Effector memory CD8-positive, alpha-beta T cell (primary cell): ENCODE measurements around the gene WWC1.

Source experiments
- ATAC-seq: fragments of 150-1000 bp; cut with Tn5 transposase; replicated peaks from 2 replicates; pipeline ENCODE4 v1.10.0; 2021; ENCODE audit warnings: mild to moderate bottlenecking, moderate library complexity
- DNase-seq, 3 experiments: peaks; one replicate each; pipeline ENCODE4 v3.0.0; 2021
- H3K27ac Mint-ChIP-seq, 2 donors: one replicate each; pipeline ENCODE4 v1.8.0; 2022; ENCODE audit warnings: mild to moderate bottlenecking in 2 of 2, mixed read lengths in 2 of 2, moderate library complexity in 2 of 2
- H3K27me3 Mint-ChIP-seq, 2 donors: one replicate each; pipeline ENCODE4 v1.8.0; 2022; ENCODE audit warnings: mixed read lengths in 2 of 2
- H3K36me3 Mint-ChIP-seq: one replicate; pipeline ENCODE4 v1.8.0; 2022; ENCODE audit warnings: mild to moderate bottlenecking, moderate library complexity, mixed read lengths; ENCODE audit not compliant: insufficient read depth
- H3K4me1 Mint-ChIP-seq, 2 donors: one replicate each; pipeline ENCODE4 v1.8.0; 2022; ENCODE audit warnings: low read depth in 2 of 2, mixed read lengths in 2 of 2
- H3K4me3 Mint-ChIP-seq, 2 donors: one replicate each; pipeline ENCODE4 v1.8.0; 2022; ENCODE audit warnings: mild to moderate bottlenecking in 2 of 2, mixed read lengths in 2 of 2, moderate library complexity in 2 of 2
- H3K9me3 Mint-ChIP-seq, 2 donors: one replicate each; pipeline ENCODE4 v1.8.0; 2022; ENCODE audit warnings: mixed read lengths in 2 of 2

WWC1 gene

DNA sequence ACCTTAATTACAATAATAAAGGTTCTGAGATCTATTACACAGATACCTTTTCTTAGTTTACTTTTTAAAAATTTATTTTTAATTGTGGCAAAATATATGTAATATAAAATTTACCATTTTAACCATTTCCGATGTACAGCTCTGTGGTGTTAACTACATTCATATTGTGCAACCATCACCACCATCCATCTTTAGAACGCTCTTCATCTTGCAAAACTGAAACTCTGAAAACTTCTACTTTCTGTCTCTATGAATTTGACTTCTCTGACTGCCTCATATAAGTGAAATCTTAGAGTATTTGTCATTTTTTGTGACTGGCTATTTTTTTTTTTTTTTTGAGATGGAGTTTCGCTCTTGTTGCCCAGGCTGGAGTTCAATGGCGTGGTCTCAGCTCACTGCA lies 26.8 kb downstream of the WWC1 start:
- ATAC-seq (no peak), DNase-seq (no peak)
- H3K4me1 Mint-ChIP-seq: no peaks in the 10 kb centered on the region
- H3K36me3 Mint-ChIP-seq: no peaks in the 10 kb centered on the region
- no peaks in the 10 kb centered on the region for H3K9me3 Mint-ChIP-seq
- no peak overlapping the region for H3K4me3 Mint-ChIP-seq
- H3K27me3 Mint-ChIP-seq: peaks cover 11 to 14% of the 10 kb centered on the region in 2 donors
- H3K27ac Mint-ChIP-seq: no peak overlapping the region

GRCh38 chr5:168319774-168320173 lies 28.3 kb downstream of the WWC1 start:
- Mint-ChIP-seq H3K9me3 (no peaks in the 10 kb centered on the region), H3K27ac (no peak overlapping the region), H3K4me3 (no peak overlapping the region), H3K4me1 (no peaks in the 10 kb centered on the region), H3K27me3 (peaks cover 0 to 11% of the 10 kb centered on the region in 2 donors), H3K36me3 (no peaks in the 10 kb centered on the region)
- DNase-seq (no peak), ATAC-seq (no peak)

DNA sequence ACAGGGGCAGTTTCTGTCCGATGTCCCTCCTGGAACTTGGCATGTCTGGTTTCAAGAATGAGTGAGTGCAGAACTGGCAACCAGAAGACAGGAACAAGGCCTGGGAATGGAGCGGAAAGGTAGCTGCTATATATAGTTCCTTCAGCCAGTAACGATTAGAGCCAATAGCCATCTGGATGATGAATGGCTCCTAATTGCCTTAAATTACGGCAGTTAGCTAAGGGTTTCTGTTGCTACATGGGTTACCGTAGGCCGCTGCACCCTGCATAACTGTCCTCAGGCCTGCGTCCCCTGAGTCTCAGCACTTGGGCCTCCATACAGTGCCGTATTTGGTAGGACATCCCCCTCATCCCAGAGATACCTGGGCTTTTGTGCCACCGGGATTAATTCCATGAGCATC lies 29.4 kb downstream of the WWC1 start:
- ATAC-seq: no peak
- H3K36me3 Mint-ChIP-seq: no peaks in the 10 kb centered on the region
- H3K27me3 Mint-ChIP-seq: peaks cover 0 to 13% of the 10 kb centered on the region in 2 donors

GRCh38 chr5:168324859-168325630 lies 33.6 kb downstream of the WWC1 start:
- Mint-ChIP-seq H3K4me3 (no peak overlapping the region), H3K9me3 (no peaks in the 10 kb centered on the region), H3K27ac (no peak overlapping the region), H3K4me1 (no peaks in the 10 kb centered on the region), H3K27me3 (peaks cover 12 to 28% of the 10 kb centered on the region in 2 donors), H3K36me3 (no peaks in the 10 kb centered on the region)
- DNase-seq (no peak), ATAC-seq (no peak)

More for the DNA sequence above, 29.4 kb downstream of the WWC1 start:
- H3K4me3 Mint-ChIP-seq: no peak overlapping the region
- DNase-seq: no peak
- H3K4me1 Mint-ChIP-seq: no peaks in the 10 kb centered on the region
- H3K27ac Mint-ChIP-seq: no peak overlapping the region
- H3K9me3 Mint-ChIP-seq: no peaks in the 10 kb centered on the region

- DNase-seq (no peak), ATAC-seq (no peak)
- Mint-ChIP-seq H3K4me1 (no peaks in the 10 kb centered on the region), H3K27me3 (peaks cover 22 to 28% of the 10 kb centered on the region in 2 donors), H3K36me3 (no peaks in the 10 kb centered on the region), H3K27ac (no peak overlapping the region), H3K4me3 (no peak overlapping the region), H3K9me3 (no peaks in the 10 kb centered on the region)
These were observed 35.6 kb downstream of the WWC1 start for GRCh38 chr5:168327019-168327421.

GRCh38 chr5:168327451-168327850 lies 36.0 kb downstream of the WWC1 start:
- ATAC-seq: no peak
- no peak overlapping the region for H3K4me3 Mint-ChIP-seq
- H3K9me3 Mint-ChIP-seq: no peaks in the 10 kb centered on the region
- H3K27me3 Mint-ChIP-seq: peaks cover 22 to 27% of the 10 kb centered on the region in 2 donors
- no peak overlapping the region for H3K27ac Mint-ChIP-seq
- DNase-seq: no peak
- H3K4me1 Mint-ChIP-seq: no peaks in the 10 kb centered on the region
- no peaks in the 10 kb centered on the region for H3K36me3 Mint-ChIP-seq

- no peak for DNase-seq
- H3K9me3 Mint-ChIP-seq: no peaks in the 10 kb centered on the region
- H3K36me3 Mint-ChIP-seq: no peaks in the 10 kb centered on the region
- no peak overlapping the region for H3K27ac Mint-ChIP-seq
- H3K4me3 Mint-ChIP-seq: no peak overlapping the region
- no peaks in the 10 kb centered on the region for H3K4me1 Mint-ChIP-seq
- ATAC-seq: no peak
- H3K27me3 Mint-ChIP-seq: peaks cover 22 to 27% of the 10 kb centered on the region in 2 donors
These were observed 36.5 kb downstream of the WWC1 start for GRCh38 chr5:168327994-168328393.

DNA sequence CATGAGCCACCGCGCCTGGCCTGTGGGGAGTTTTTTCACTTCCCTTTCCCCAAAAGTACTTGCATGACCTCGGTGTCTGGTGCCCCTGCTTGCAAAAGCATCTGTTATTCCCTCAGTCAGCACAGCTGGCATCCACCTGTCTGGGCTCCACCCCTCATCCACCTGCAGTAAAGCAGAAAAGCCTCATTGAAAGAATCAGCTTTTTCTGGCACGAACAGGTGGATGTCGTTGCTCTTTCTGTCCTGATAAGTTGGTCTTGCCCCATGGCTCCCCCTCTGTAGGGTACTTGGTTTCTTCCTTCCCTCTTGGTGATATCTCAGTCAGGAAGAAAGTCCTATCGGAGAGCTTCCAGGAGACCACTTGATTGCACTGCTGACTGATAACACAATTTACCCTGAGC lies 37.4 kb downstream of the WWC1 start:
- ATAC-seq (no peak), DNase-seq (no peak)
- Mint-ChIP-seq H3K9me3 (no peaks in the 10 kb centered on the region), H3K27me3 (peaks cover 16 to 35% of the 10 kb centered on the region in 2 donors), H3K4me1 (no peaks in the 10 kb centered on the region), H3K36me3 (no peaks in the 10 kb centered on the region), H3K4me3 (no peak overlapping the region), H3K27ac (no peak overlapping the region)

DNA sequence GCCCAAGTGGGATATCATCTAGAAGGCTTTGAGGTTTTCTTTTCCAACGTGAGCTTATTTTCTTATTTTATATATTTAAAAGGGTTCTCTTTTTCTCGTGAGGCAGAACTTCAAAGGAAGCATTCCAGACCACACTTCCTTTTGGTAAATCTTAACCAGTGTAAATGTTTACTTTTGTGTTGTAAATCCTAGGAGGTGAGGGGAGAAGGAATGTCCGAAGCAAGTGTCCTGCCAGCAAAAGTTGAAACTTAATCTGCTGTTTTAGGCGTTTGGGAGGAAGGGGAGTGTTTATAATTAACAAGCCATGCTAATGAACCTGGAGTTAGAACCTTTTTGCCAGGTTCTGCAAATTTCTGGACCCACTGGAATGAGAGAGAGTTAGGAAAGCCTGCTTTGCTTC lies 37.9 kb downstream of the WWC1 start:
- no peaks in the 10 kb centered on the region for H3K9me3 Mint-ChIP-seq
- H3K27me3 Mint-ChIP-seq: peaks cover 16 to 40% of the 10 kb centered on the region in 2 donors
- H3K36me3 Mint-ChIP-seq: no peaks in the 10 kb centered on the region
- H3K4me3 Mint-ChIP-seq: no peak overlapping the region
- no peaks in the 10 kb centered on the region for H3K4me1 Mint-ChIP-seq
- ATAC-seq: no peak
- DNase-seq: no peak
- no peak overlapping the region for H3K27ac Mint-ChIP-seq

GRCh38 chr5:168332042-168332441 lies 40.6 kb downstream of the WWC1 start:
- peaks cover 13 to 44% of the 10 kb centered on the region in 2 donors for H3K27me3 Mint-ChIP-seq
- H3K4me1 Mint-ChIP-seq: no peaks in the 10 kb centered on the region
- no peak overlapping the region for H3K27ac Mint-ChIP-seq
- ATAC-seq: no peak
- no peak for DNase-seq
- H3K4me3 Mint-ChIP-seq: no peak overlapping the region
- H3K9me3 Mint-ChIP-seq: no peaks in the 10 kb centered on the region
- no peaks in the 10 kb centered on the region for H3K36me3 Mint-ChIP-seq

DNA sequence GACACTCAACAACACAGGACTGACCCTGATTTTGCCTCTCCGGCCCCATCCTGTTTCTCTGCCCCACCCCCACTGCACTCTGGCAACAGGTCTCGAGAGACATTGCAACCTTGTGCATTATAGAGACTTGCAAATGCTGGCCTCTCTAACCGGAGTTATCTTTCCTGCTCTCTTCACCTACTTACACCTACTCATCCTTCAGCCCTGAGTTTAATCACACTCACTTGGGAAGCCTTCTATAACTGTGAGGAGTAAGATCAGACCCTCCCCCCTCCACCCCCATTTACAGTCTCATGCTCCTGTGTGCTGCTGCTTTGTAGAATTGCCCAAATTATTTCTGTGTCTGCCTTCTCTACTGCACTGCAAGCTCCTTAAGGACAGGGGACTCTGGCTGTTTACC lies 42.8 kb downstream of the WWC1 start:
- DNase-seq (no peak), ATAC-seq (no peak)
- no peak overlapping the region for H3K27ac Mint-ChIP-seq
- no peak overlapping the region for H3K4me3 Mint-ChIP-seq
- peaks cover 19 to 42% of the 10 kb centered on the region in 2 donors for H3K27me3 Mint-ChIP-seq
- H3K4me1 Mint-ChIP-seq: no peaks in the 10 kb centered on the region
- no peaks in the 10 kb centered on the region for H3K36me3 Mint-ChIP-seq
- H3K9me3 Mint-ChIP-seq: no peaks in the 10 kb centered on the region

DNA sequence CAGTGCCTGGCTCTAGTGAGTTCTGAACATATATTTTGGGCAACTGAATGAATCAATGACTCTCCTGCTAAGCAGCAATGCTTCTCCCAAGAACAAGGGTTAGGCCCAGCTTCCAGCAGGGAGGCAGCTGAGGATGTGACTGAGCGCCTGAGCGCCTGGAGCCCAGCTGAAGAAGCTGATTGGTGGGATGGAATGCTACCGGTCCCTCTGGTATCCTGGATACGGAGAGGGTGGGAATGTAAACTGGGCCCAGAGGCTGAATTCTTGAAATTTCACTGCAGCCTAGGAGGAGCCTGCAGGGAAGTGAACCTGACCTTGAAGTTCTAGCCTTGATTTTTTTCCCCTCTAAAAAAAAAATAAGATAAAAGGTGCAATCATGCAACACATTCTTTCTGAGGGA lies 43.2 kb downstream of the WWC1 start:
- DNase-seq (no peak), ATAC-seq (no peak)
- Mint-ChIP-seq H3K27me3 (peaks cover 19 to 42% of the 10 kb centered on the region in 2 donors), H3K4me1 (no peaks in the 10 kb centered on the region), H3K4me3 (no peak overlapping the region), H3K9me3 (no peaks in the 10 kb centered on the region), H3K27ac (no peak overlapping the region), H3K36me3 (no peaks in the 10 kb centered on the region)

DNA sequence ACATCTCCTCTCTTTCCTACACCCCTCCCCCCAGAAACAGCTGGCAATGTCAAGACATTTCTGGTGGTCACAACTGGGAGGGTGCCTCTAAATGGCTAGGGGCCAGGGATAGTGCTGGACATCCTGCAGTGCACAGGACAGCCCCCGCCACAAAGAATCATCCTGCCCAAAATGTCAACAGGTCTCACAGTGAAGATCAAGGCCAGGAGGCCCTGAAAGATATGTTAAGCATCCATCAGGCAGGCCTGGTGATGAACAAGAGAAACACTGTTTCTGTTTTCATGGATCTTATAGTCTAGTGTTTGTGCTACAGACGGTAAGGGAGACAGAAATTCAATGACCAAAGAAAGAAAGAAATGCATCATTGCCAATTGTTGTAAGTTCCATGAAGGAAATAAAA lies 45.9 kb downstream of the WWC1 start:
- Mint-ChIP-seq H3K36me3 (no peaks in the 10 kb centered on the region), H3K27me3 (peaks cover 39 to 48% of the 10 kb centered on the region in 2 donors), H3K9me3 (no peaks in the 10 kb centered on the region), H3K27ac (no peak overlapping the region), H3K4me1 (no peaks in the 10 kb centered on the region), H3K4me3 (no peak overlapping the region)
- DNase-seq: no peak
- ATAC-seq: no peak

DNA sequence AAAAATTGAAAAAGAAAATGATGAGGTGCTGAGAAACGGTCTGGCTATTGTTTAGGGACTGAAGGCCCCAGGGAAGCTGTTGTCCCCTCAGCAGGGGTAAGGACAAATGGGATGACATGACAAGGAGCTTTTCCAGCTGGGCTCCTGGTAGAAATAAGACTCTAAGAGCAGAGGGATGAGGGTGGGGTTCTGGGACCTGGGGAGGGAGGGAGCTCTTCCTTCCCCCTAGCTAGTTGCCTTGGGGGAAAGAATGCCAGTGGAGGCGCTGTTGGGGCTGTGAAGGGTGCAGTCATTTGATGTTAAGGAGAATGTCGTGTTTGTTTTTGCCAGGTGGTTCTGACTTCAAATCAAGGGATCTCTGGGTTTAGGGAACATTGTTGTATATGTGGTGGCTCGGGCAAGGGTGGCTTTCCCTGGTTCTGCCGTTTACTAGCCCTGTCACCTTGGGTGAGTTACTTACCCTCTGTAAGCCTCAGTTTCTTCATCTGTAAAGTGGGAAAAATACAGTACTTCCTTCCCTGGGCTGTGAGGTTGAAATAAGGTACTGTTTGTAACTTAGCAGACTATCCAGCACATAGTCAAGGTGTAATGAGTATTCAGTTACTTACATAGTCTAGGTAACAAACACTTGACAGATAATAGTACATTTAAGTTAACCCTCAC lies 47.8 kb downstream of the WWC1 start:
- Mint-ChIP-seq H3K9me3 (no peaks in the 10 kb centered on the region), H3K4me3 (no peak overlapping the region), H3K36me3 (no peaks in the 10 kb centered on the region), H3K27ac (no peak overlapping the region), H3K27me3 (peaks cover 39 to 43% of the 10 kb centered on the region in 2 donors), H3K4me1 (no peaks in the 10 kb centered on the region)
- ATAC-seq: no peak
- DNase-seq: no peak
